CD4-positive, CD25-positive, alpha-beta regulatory T cell (primary cell): ENCODE measurements around the gene OTUD3. TPM values are rescaled to one million over a fixed set of nuclear protein-coding genes. Genes with fewer than 3 reads are reported as not detected.
A peak's percentile ranks its signal among the peaks of the same experiment; 100 is the strongest.

Experiments
- ATAC-seq, 2 donors: fragments of 150-1000 bp; cut with Tn5 transposase; one replicate each; pipeline ENCODE4 v1.10.0; 2021; ENCODE audit warnings: low read depth in 2 of 2, moderate number of reproducible peaks in 2 of 2, moderate library complexity in 1 of 2
- DNase-seq, 3 donors: peaks; one replicate each; pipeline versions ENCODE4 v3.0.0 to v3.0.0-alpha.2; 2012 to 2022; ENCODE audit warnings: mixed read lengths in 1 of 3
- H3K27ac ChIP-seq: one replicate; pipeline ENCODE4 v1.7.0; 2013; ENCODE audit warnings: mild to moderate bottlenecking, low read length; ENCODE audit not compliant: insufficient read depth, poor library complexity, severe bottlenecking
- H3K27me3 ChIP-seq: one replicate; pipeline ENCODE4 v1.7.0; 2013; ENCODE audit warnings: low read length; ENCODE audit not compliant: control insufficient read depth, insufficient read depth
- H3K36me3 ChIP-seq: one replicate; pipeline ENCODE4 v1.7.0; 2013; ENCODE audit warnings: mild to moderate bottlenecking, low read length, moderate library complexity; ENCODE audit not compliant: control insufficient read depth, insufficient read depth
- H3K4me1 ChIP-seq: 2 replicates; pipeline ENCODE4 v1.7.0; 2013; ENCODE audit warnings: mild to moderate bottlenecking, low read length; ENCODE audit not compliant: insufficient read depth, control insufficient read depth, poor library complexity, severe bottlenecking
- H3K4me3 ChIP-seq: one replicate; pipeline ENCODE4 v1.7.0; 2013; ENCODE audit warnings: low read depth, mild to moderate bottlenecking, low read length, moderate library complexity
- H3K9me3 ChIP-seq, 2 experiments: 1 replicate in 1 of 2; 2 replicates in 1 of 2; pipeline ENCODE4 v1.7.0; 2013; ENCODE audit warnings: low read length in 2 of 2, mild to moderate bottlenecking in 1 of 2, moderate library complexity in 1 of 2; ENCODE audit not compliant: control insufficient read depth in 2 of 2
- H3K27ac Mint-ChIP-seq, 3 donors: one replicate each; pipeline ENCODE4 v1.8.0; 2020 to 2022; ENCODE audit warnings: mild to moderate bottlenecking in 3 of 3, mixed read lengths in 3 of 3, moderate library complexity in 2 of 3
- H3K27me3 Mint-ChIP-seq: one replicate; pipeline ENCODE4 v1.8.0; 2022; ENCODE audit warnings: mild to moderate bottlenecking, mixed read lengths
- H3K36me3 Mint-ChIP-seq: one replicate; pipeline ENCODE4 v1.8.0; 2020; ENCODE audit warnings: mixed read lengths
- H3K4me1 Mint-ChIP-seq, 4 donors: one replicate each; pipeline ENCODE4 v1.8.0; 2020 to 2022; ENCODE audit warnings: mixed read lengths in 4 of 4, mild to moderate bottlenecking in 1 of 4
- H3K4me3 Mint-ChIP-seq, 4 donors: one replicate each; pipeline ENCODE4 v1.8.0; 2020 to 2022; ENCODE audit warnings: mild to moderate bottlenecking in 4 of 4, mixed read lengths in 4 of 4, moderate library complexity in 3 of 4
- H3K9me3 Mint-ChIP-seq, 7 donors: one replicate each; pipeline ENCODE4 v1.8.0; 2020 to 2022; ENCODE audit warnings: mixed read lengths in 7 of 7, mild to moderate bottlenecking in 3 of 7, moderate library complexity in 2 of 7
- polyA plus RNA-seq, 4 donors: library from polyadenylated mRNA; unstranded; fragments of 300-500 nt; fragmentation: Illumina TruSeq; gene quantifications; one replicate each; pipeline ENCODE4 v1.2.3, GENCODE V29; 2021
- total RNA-seq: library from RNA; stranded (reverse); gene quantifications from one replicate; pipeline ENCODE4 v1.2.3, GENCODE V29; 2022

Gene OTUD3
- total and polyA plus RNA-seq, 5 donors from 2014 or later: 0.72 to 20.9 (median 1.1) TPM

DNA sequence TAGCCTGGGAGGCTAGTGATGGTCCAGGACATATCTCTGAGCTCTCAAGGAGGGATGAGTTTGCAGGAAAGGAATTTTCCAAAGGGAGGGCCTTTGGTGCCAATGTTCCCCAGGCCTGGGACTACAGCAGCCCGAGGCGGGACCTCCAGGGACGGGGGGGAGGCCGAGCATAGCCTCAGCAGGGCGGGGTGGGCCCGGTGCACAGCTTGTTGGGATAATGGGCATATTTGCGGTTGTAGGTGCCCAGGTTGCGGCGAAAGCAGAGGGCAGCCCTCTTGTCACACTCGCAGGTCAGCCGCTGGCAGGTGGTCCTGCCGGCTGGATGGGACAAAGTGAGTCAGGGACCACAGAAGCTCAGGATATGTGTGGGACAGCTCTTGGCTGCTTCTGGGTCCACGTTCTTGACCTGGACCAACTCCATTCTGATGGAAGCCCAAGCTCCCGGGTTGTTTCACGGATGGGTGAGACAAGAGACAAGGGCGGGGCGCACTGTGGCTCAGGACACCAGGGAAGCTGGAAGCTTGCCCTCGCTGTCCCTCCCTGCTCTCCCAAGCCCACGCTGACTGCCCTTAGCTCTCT lies 38.0 kb downstream of the OTUD3 start:
- H3K9me3 Mint-ChIP-seq: peaks cover 0 to 2% (median 0%) of the 10 kb centered on the region in 7 donors
- H3K4me1 Mint-ChIP-seq: peaks cover 0 to 7% (median 4%) of the 10 kb centered on the region in 4 donors
- peaks cover 4% of the 10 kb centered on the region for H3K36me3 Mint-ChIP-seq
- Histone ChIP-seq H3K36me3 (no peaks in the 10 kb centered on the region), H3K27ac (no peak overlapping the region), H3K4me1 (no peaks in the 10 kb centered on the region), H3K9me3 (no peaks in the 10 kb centered on the region), H3K4me3 (no peak overlapping the region), H3K27me3 (no peaks in the 10 kb centered on the region)
- ATAC-seq (no peak), DNase-seq (no peak)
- no peak overlapping the region for H3K4me3 Mint-ChIP-seq
- H3K27ac Mint-ChIP-seq: no peak overlapping the region
- no peaks in the 10 kb centered on the region for H3K27me3 Mint-ChIP-seq

DNA sequence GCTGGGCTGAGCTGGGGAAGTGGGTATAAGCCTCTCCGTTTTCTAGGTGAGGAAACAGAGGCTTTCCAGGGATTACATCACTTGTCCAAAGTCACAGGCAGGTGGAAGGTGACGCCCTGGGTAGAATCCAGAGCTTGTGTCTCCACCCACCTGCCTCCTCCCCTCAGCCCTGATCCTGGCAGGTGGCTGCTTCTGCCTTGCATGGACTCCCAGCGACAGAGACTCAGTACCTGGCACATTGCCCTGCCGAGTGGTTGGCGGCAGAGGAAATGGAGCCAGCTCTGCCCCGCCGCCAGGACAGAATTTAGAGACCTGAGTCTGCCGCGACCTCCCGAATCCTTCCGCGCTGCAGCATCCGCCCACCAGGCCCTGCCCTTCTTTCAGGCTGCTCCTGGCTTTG lies 39.1 kb downstream of the OTUD3 start:
- no peak overlapping the region for H3K4me3 ChIP-seq
- H3K9me3 ChIP-seq: no peaks in the 10 kb centered on the region
- Mint-ChIP-seq H3K36me3 (peaks cover 4% of the 10 kb centered on the region), H3K9me3 (no peaks in the 10 kb centered on the region), H3K4me1 (peaks cover 0 to 7% (median 4%) of the 10 kb centered on the region in 4 donors), H3K4me3 (no peak overlapping the region), H3K27me3 (no peaks in the 10 kb centered on the region), H3K27ac (no peak overlapping the region)
- ATAC-seq: no peak
- no peaks in the 10 kb centered on the region for H3K36me3 ChIP-seq
- no peaks in the 10 kb centered on the region for H3K27me3 ChIP-seq
- H3K4me1 ChIP-seq: no peaks in the 10 kb centered on the region
- DNase-seq: no peak
- no peak overlapping the region for H3K27ac ChIP-seq

DNA sequence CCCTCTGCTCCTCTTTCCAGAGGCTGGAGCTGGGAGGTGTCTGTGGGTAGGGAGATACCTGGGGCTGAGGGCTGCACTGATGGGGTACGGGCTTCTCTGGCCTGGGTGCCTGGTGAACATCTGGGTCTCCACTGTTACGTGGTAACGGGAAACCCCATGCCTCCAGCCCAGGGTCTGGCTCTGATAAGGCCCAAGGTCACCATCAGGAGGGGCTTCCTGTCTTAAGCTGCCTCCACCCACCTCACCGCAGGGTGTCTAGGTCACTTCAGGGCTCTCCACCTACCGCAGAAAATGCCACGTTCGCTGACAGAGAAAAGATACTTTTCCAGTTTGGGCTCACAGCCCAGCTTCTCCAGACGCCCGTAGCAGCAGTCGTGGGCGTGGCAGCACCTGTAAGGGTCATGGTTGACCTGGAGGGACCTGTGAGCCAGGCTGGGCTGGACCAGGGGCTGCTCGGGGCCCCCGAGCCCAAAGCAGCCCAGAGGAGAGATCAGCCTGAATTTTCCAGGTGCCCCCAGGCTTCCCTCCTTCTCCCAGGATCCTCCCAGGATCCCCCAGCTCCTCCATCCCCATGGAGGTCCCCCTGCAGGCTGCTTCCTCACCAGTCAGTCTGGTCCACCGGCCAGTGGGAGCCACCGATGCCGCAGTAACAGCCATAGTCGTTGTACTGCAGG lies 40.0 kb downstream of the OTUD3 start:
- Mint-ChIP-seq H3K9me3 (no peaks in the 10 kb centered on the region), H3K27me3 (no peaks in the 10 kb centered on the region), H3K4me3 (no peak overlapping the region), H3K36me3 (peaks cover 4% of the 10 kb centered on the region), H3K4me1 (peaks cover 0 to 7% (median 4%) of the 10 kb centered on the region in 4 donors), H3K27ac (no peak overlapping the region)
- H3K4me1 ChIP-seq: no peaks in the 10 kb centered on the region
- ATAC-seq (no peak), DNase-seq (no peak)
- H3K27ac ChIP-seq: no peak overlapping the region
- no peak overlapping the region for H3K4me3 ChIP-seq
- H3K27me3 ChIP-seq: no peaks in the 10 kb centered on the region
- no peaks in the 10 kb centered on the region for H3K9me3 ChIP-seq
- no peaks in the 10 kb centered on the region for H3K36me3 ChIP-seq

- Histone ChIP-seq H3K9me3 (no peaks in the 10 kb centered on the region), H3K36me3 (no peaks in the 10 kb centered on the region), H3K4me3 (no peak within 1 kb of the TSS), H3K27ac (no peak within 1 kb of the TSS), H3K4me1 (no peaks in the 10 kb centered on the region), H3K27me3 (no peaks in the 10 kb centered on the region)
- H3K27ac Mint-ChIP-seq: peak within 1 kb of the TSS in 1 of 3 donors; percentile 9
- H3K27me3 Mint-ChIP-seq: no peaks in the 10 kb centered on the region
- no peaks in the 10 kb centered on the region for H3K9me3 Mint-ChIP-seq
- peaks cover 0 to under 1% (median 0%) of the 10 kb centered on the region in 4 donors for H3K4me1 Mint-ChIP-seq
- no peaks in the 10 kb centered on the region for H3K36me3 Mint-ChIP-seq
- no peak for ATAC-seq
- H3K4me3 Mint-ChIP-seq: no peak within 1 kb of the TSS
- no peak for DNase-seq
Measured at GRCh38 chr1:19923137-19923952, 41.1 kb downstream of the OTUD3 start, which contains the start of gene PLA2G2E. PLA2G2E (minus strand) TSS chr1:19923617; CDS start chr1:19923559, 58 bp downstream.

DNA sequence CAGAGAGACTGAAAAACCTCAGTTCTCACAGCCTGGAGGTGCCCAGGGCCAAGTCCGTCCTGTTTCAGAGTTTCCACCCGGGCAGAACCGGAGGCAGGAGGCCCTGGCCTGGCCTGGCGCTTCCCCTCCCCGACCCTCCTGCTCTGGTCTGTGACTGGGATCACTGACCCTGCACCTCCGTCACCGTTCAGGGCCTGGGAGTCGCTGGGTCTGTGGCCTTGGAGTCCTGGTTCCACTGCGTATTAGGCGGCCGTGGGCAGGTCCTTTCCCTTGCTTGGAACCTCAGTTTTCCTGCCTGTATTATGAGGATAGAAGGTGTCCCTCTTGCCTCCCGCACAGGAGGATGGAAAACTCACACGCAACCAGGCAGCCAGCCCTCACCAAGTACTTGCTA lies 41.8 kb downstream of the OTUD3 start:
- Histone ChIP-seq H3K27me3 (no peaks in the 10 kb centered on the region), H3K27ac (no peak overlapping the region), H3K4me3 (no peak overlapping the region), H3K36me3 (no peaks in the 10 kb centered on the region), H3K9me3 (no peaks in the 10 kb centered on the region), H3K4me1 (no peaks in the 10 kb centered on the region)
- Mint-ChIP-seq H3K9me3 (no peaks in the 10 kb centered on the region), H3K36me3 (no peaks in the 10 kb centered on the region), H3K27me3 (no peaks in the 10 kb centered on the region), H3K4me3 (no peak overlapping the region), H3K4me1 (no peaks in the 10 kb centered on the region), H3K27ac (no peak overlapping the region)
- ATAC-seq (no peak), DNase-seq (no peak)

DNA sequence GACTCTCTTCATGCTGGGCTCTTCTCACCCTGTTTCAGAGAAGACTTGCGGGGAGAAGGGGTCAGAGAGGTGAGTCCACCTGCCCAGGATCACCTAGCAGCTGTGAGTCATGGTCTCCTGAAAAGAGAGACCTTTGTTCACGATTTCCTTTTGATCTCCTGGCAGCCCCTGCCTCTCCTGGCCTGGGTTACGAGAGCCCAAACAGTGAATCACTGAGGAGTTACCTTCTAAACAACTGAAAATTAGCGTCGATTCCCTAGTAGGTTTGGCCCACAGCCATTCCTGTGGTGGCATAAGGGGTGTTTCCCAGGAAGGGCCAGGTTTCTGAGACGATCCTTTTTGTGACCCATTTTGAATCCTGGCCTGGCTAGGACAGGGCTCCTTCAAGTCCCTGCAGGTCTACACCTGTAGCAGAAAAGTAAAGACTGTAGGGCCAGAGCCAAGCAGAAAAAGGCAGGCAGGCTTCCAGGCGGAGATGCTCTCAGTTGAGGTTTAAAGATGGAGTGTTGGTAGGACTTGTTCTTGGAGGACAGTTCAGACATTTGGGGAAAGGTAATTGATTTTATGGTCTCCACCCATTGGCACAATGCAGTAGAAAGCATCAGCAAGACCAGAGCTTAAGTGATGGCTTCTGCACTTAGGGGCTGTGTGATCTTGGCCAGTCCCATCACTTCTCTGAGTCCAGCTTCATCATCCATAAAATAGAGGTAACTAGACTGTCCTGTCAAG lies 43.3 kb downstream of the OTUD3 start:
- Mint-ChIP-seq H3K4me3 (no peak overlapping the region), H3K27ac (no peak overlapping the region), H3K4me1 (no peaks in the 10 kb centered on the region), H3K27me3 (no peaks in the 10 kb centered on the region), H3K9me3 (peaks cover 0 to 10% (median 0%) of the 10 kb centered on the region in 7 donors), H3K36me3 (no peaks in the 10 kb centered on the region)
- H3K36me3 ChIP-seq: no peaks in the 10 kb centered on the region
- H3K27me3 ChIP-seq: no peaks in the 10 kb centered on the region
- H3K9me3 ChIP-seq: peaks cover 2 to 5% of the 10 kb centered on the region in 2 experiments
- no peaks in the 10 kb centered on the region for H3K4me1 ChIP-seq
- DNase-seq (no peak), ATAC-seq (no peak)
- H3K4me3 ChIP-seq: no peak overlapping the region
- H3K27ac ChIP-seq: no peak overlapping the region

DNA sequence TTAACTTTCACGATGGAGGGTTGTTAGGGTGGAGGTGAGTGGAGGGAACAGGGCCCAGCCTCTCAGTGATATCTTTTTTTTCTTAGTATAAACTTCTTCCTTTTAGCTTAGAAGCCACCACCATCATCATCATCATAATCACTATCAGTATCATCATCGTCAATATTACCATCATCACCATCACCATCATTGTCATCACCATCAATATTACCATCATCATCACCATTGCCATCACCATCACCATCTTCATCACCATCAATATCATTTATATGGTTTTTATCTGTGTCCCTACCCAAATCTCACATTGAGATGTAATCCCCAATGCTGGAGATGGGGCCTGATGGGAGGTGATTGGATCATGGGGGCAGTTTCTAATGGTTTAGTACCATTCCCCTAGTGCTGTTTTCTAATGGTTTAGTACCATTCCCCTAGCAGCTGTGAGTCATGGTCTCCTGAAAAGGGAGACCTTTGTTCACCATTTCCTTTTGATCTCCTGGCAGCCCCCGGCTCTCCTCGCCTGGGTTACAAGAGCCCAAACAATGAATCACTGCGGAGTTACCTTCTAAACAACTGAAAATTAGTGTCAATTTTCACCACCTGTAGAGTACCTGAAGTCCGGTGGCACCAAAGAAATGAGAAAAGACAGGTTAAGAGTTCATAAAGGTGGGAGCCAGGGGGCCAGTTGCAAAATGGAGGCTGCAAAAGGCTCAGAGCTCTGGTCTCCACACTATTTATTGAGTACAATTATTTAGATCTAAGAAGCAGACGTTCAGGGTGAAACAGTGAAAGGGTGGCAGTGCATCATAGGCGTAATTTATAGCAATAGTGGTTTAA lies 44.3 kb downstream of the OTUD3 start:
- H3K27ac ChIP-seq: no peak overlapping the region
- no peak for ATAC-seq
- peaks cover 12 to 13% of the 10 kb centered on the region in 2 experiments for H3K9me3 ChIP-seq
- H3K36me3 ChIP-seq: no peaks in the 10 kb centered on the region
- H3K4me3 ChIP-seq: no peak overlapping the region
- no peak overlapping the region for H3K4me3 Mint-ChIP-seq
- H3K27me3 ChIP-seq: no peaks in the 10 kb centered on the region
- peaks cover 0 to 14% (median 1%) of the 10 kb centered on the region in 7 donors for H3K9me3 Mint-ChIP-seq
- H3K27me3 Mint-ChIP-seq: no peaks in the 10 kb centered on the region
- peak overlapping the region in 1 of 3 donors; percentile 63 for H3K27ac Mint-ChIP-seq
- H3K4me1 ChIP-seq: no peaks in the 10 kb centered on the region
- no peak for DNase-seq
- H3K4me1 Mint-ChIP-seq: no peaks in the 10 kb centered on the region
- no peaks in the 10 kb centered on the region for H3K36me3 Mint-ChIP-seq
